AG04449 (cell line): ENCODE data around the gene C4BPB.
A peak's percentile ranks its signal among the peaks of the same experiment; 100 is the strongest.

Experiments
- CTCF ChIA-PET: fragments of 350-600 bp; formaldehyde crosslinking; extraction: SDS; loops from one replicate; lab custom pipeline; 2021; ENCODE audit warnings: antibody characterized with exemption; lab: Yijun Ruan, JAX
- POLR2A ChIA-PET: fragments of 400-600, 350-600 bp; formaldehyde crosslinking; extraction: SDS; loops from one replicate; lab custom pipeline; 2020; ENCODE audit warnings: antibody characterized with exemption, inconsistent platforms; lab: Yijun Ruan, JAX
- DNase-seq: peaks from one replicate; pipeline ENCODE4 v3.0.0-alpha.2; 2010; ENCODE audit warnings: low read depth, low spot score
- H3K4me3 ChIP-seq: 2 replicates; pipeline ENCODE4 v1.5.1; 2011; ENCODE audit warnings: low read depth, mild to moderate bottlenecking, control low read depth, low read length
- CTCF ChIP-seq: IDR thresholded peaks from one replicate; pipeline ENCODE4 v1.5.1; 2011; ENCODE audit warnings: mild to moderate bottlenecking, moderate library complexity, low read length, control low read depth, inconsistent platforms; ENCODE audit not compliant: insufficient read depth; ENCODE audit errors: missing control alignments

The C4BPB gene

GRCh38 chr1:207077470-207078377, 10.9 kb upstream of the C4BPB start:
- peak; percentile 23 for DNase-seq
- TF ChIP-seq CTCF, result peak; percentile 86
- H3K4me3 ChIP-seq, result no peak overlapping the region
- ChIA-PET POLR2A (no interaction called here), CTCF (interaction anchor here (0.6 to 3.4 kb wide), 25 partner anchors 8 to 343 kb away, joined by 3 to 14 read pairs (median 4); partner anchors contain the start of genes C4BPB and PFKFB2)

- CTCF ChIA-PET, result interaction anchor here (0.6 to 3.4 kb wide), 24 partner anchors 7 to 424 kb away, joined by 3 to 14 read pairs (median 3); partner anchors contain the start of genes C4BPB and PFKFB2
- DNase-seq, result no peak
- POLR2A ChIA-PET, result no interaction called here
- H3K4me3 ChIP-seq, result no peak overlapping the region
- no peak for TF ChIP-seq CTCF
These were observed 10.0 kb upstream of the C4BPB start for GRCh38 chr1:207078578-207079132.

GRCh38 chr1:207079706-207080241, 8.9 kb upstream of the C4BPB start:
- H3K4me3 ChIP-seq, result no peak overlapping the region
- ChIA-PET POLR2A (no interaction called here), CTCF (interaction anchor here (0.7 to 3.4 kb wide), 14 partner anchors 9 to 423 kb away, joined by 3 to 16 read pairs (median 4); partner anchors contain the start of gene C4BPB)
- no peak for TF ChIP-seq CTCF
- no peak for DNase-seq

GRCh38 chr1:207081088-207081487, 7.6 kb upstream of the C4BPB start:
- POLR2A ChIA-PET, result no interaction called here
- no peak overlapping the region for H3K4me3 ChIP-seq
- CTCF ChIA-PET, result interaction anchor here (0.8 to 3.4 kb wide), 6 partner anchors 17 to 325 kb away, joined by 3 to 16 read pairs (median 6); no protein-coding TSS in a partner anchor
- DNase-seq, result no peak
- no peak for TF ChIP-seq CTCF

GRCh38 chr1:207081806-207082205, 6.9 kb upstream of the C4BPB start:
- CTCF ChIA-PET, result interaction anchor here (0.8 to 3.2 kb wide), 4 partner anchors 10 to 324 kb away, joined by 3 to 16 read pairs (median 4); no protein-coding TSS in a partner anchor
- no peak for TF ChIP-seq CTCF

More at GRCh38 chr1:207081806-207082205, 6.9 kb upstream of the C4BPB start:
- H3K4me3 ChIP-seq, result no peak overlapping the region
- DNase-seq, result no peak
- POLR2A ChIA-PET, result interaction anchor here (0.6 kb wide), 1 partner anchor 9 kb away, joined by 3 read pairs; no protein-coding TSS in a partner anchor
